NCI-H1436 treated with DMSO at 0.1 percent for 48 hours (cell line): Measurements from ENCODE around the gene BICRAL.
"Not testable (repeated sequence)": the region's sequence is repeated elsewhere in the genome, so short reads cannot be mapped to it uniquely, and the experiment has no call there.

Experiments
- DNase-seq: peaks from one replicate; lab custom pipeline; 2025; lab: John Stamatoyannopoulos, UW

BICRAL gene

GRCh38 chr6:42795651-42796050 is 13.8 kb downstream of the BICRAL start:
- no peak for DNase-seq

GRCh38 chr6:42796171-42796570 is 14.3 kb downstream of the BICRAL start:
- DNase-seq, result no peak

GRCh38 chr6:42797696-42798095 is 15.8 kb downstream of the BICRAL start:
- DNase-seq, result not testable (repeated sequence)

GRCh38 chr6:42805297-42805861 is 23.5 kb downstream of the BICRAL start:
- no peak for DNase-seq

GRCh38 chr6:42806359-42806758 is 24.5 kb downstream of the BICRAL start:
- DNase-seq, result not testable (repeated sequence)

- DNase-seq, result no peak
Measured at GRCh38 chr6:42808492-42809483, 26.9 kb downstream of the BICRAL start.

- no peak for DNase-seq
Measured at GRCh38 chr6:42813074-42813645, 31.3 kb downstream of the BICRAL start.

GRCh38 chr6:42813906-42814444 is 32.1 kb downstream of the BICRAL start:
- DNase-seq, result no peak

- DNase-seq, result not testable (repeated sequence)
Measured at GRCh38 chr6:42815726-42816125, 33.9 kb downstream of the BICRAL start.

GRCh38 chr6:42817907-42818306 is 36.1 kb downstream of the BICRAL start:
- no peak for DNase-seq

GRCh38 chr6:42818416-42818815 is 36.6 kb downstream of the BICRAL start:
- no peak for DNase-seq

- no peak for DNase-seq
Measured at GRCh38 chr6:42818878-42819277, 37.0 kb downstream of the BICRAL start.

- peak; percentile 6 for DNase-seq
Measured at GRCh38 chr6:42819803-42820511, 38.1 kb downstream of the BICRAL start.

GRCh38 chr6:42820512-42821340 is 38.9 kb downstream of the BICRAL start:
- DNase-seq, result no peak

GRCh38 chr6:42821341-42821668 is 39.5 kb downstream of the BICRAL start:
- DNase-seq, result no peak

- no peak for DNase-seq
Measured at GRCh38 chr6:42821846-42822245, 40.0 kb downstream of the BICRAL start.

- DNase-seq, result no peak
Measured at GRCh38 chr6:42829561-42830092, 47.8 kb downstream of the BICRAL start.

- DNase-seq, result no peak
Measured at GRCh38 chr6:42831237-42831636, 49.4 kb downstream of the BICRAL start.

GRCh38 chr6:42834056-42834455 is 52.2 kb downstream of the BICRAL start:
- DNase-seq, result no peak

GRCh38 chr6:42841844-42842584 is 60.2 kb downstream of the BICRAL start:
- no peak for DNase-seq
